NCI-H345 treated with DMSO at 0.1 percent for 48 hours (cell line): ENCODE results near the gene OR6K3.

Experiments used
- DNase-seq: peaks from one replicate; lab custom pipeline; 2025; ENCODE audit not compliant: unreplicated experiment; lab: John Stamatoyannopoulos, UW

The OR6K3 gene

DNA sequence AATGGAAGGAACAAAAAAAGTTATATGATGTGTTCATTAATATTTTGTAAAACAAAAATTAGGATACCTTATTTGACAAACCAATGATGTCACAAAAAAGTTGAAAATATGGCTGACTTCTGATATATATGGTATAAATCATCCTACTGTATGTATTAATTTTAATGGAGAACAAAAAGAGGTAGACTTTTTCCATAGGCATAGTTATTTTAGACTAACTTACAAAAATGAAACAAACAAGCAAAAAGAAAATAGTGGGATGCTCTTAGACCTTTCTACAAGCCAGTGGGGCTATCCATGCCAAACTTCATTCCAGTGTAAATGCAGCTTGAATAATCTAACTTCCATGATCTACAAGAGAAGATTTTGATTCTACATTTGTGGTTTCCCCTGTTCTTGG is 33.5 kb downstream of the OR6K3 start:
- no peak for DNase-seq

DNA sequence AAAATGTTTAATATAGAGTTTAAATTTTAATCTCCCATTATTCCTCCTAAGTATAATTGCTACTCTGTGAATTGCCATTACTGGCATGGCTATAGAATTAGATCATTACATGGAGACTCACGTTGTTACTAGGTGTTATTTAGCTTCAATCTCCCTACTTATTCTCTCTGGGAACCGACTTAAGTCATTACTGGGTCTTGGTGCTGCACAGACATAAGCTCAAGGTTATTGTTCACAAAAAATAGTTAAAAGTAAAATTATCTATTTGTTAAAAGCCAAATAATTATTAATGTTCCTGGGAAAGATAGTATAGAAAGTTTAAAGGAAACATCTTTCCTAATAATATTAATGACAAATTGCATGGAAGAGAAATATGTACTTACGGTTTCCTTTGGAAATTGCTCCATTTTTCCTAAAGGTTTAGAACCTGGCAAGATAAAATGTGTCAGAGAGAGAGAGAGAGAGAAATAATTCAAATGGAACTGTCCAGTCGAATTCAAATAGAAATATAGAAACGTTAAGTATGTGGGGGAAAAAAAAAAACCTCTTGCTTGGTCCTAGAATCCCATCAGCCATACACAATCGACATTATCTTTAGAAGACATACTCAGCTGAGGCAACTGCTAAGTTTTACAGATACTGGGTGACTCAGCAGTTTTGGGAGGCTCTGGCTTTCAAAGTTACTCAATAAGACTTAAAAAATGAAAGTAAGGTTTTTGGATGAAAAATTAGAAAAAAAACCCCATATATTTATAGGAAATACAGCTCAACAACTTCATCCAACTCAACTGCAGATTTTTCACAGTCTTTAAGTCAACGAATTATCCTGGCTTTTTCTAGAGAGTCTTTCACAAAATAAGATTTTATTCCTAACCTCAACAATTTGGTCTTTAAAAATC is 34.2 kb downstream of the OR6K3 start, which contains the start of gene SPTA1:
Gene SPTA1, minus strand, starts transcription at position 605 of the 899 bp plus-strand sequence. Its CDS starts 198 bp downstream, at position 407.
- no peak for DNase-seq

DNA sequence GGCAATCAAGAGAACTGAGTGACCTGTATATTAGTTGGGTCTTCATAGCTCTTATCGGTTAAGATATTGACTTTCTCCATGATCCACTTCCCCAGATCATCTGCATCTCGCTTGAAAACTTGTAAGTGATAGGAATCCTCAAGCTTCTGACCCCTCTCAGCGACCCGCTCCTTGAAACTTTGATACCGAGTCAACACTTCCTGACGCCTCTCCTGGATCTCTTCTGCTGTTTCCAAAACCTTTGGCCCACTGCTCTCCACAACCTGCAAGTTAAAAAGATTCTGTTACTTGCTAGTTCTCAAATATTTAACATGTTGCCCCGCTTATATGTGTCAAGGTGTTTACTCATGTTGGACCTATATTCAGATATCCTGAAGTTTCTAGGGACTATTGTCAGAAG is 35.4 kb downstream of the OR6K3 start:
- DNase-seq, result no peak

DNA sequence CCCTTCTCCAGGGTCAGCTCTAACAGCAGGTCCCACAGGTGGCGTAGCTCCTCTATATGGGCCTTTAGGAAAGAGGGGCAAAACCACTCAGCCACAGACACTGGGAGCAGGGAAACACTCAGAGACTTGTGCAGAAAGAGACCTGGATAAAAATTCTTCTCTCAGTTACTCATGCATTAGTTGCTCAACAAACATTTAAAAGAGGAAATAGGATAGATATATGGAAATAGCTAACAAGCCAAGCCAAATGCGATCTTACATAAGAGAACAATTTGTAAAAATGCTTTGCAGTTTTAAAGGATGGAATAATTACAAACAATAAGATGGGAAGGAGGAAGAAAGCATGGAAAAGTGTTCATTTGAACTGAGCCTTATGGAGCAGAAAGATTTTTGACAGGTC is 38.9 kb downstream of the OR6K3 start:
- no peak for DNase-seq

DNA sequence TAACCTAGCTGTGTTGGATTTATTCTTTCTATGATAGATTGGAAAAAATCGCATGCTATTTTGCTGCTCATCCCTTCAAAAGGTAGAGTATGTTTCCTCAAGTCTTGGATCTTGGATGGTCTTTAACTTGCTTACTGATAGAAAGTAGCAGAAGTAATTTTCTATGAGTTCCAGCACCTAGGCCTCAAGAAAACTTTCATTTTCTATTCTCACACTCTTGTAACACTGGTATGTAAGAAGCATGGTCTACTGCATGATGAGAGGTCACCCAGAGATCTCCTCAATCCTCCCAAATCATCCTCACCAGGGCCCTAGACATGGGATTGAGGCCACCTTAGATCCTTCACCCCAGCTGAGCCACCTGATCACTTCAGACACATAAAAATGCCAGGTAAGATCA is 41.2 kb downstream of the OR6K3 start:
- no peak for DNase-seq

DNA sequence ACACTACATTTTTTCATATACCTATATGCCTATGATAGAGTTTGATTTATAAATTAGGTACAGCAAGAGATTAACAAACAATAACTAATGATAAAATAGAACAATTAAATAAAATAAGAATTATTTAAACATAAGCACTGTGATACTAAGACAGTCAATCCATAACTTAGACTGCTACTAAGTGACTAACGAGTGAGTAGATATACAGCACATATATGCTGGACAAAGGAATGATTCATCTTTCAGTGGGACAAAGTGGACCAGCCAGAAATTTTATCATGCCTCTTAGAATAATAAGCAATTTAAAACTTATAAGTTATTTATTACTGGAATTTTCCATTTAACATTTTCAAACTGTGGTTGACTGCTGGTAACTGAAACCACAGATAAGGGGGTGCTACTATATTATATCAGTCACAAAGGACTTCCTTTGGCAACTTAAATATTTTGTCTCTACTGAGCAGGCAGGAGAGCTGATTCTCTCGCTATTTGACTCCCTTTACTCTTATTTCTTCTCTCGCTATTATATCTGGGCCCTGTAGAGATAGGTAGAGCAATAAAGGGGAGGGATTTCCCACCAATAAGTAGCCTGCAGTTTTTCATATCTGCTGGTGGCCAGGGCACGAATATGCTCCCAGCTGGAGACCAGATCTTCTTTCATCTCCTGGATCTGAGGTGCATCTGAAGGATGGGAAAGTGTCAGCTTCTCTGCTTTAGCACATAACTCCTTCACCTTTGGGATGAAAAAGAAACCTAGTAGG is 44.8 kb downstream of the OR6K3 start:
- DNase-seq, result no peak

DNA sequence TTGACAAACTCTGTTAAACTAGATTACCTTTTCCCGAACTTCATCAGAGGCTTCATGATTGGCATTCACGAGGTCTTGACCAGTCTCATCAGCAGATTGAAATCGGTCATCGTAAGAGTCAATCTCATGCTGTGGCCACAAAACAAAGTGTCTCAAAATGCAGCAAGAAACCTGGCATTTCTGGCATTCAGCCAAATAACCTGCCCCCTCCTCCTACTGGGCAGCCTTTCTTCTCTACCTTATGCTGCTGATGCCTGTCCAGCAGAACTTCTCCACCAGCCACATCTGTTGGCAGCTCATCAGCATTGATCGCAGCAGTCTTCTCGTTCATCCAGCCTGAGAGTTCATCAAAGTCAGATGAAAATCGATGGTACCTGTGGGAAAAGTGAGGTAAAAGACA is 46.2 kb downstream of the OR6K3 start:
- no peak for DNase-seq
